GM19452 (cell line): ENCODE data around the gene LIPG.

Source experiments
- ATAC-seq: cut with Tn5 transposase; IDR thresholded peaks from one replicate; pipeline ENCODE4 v1.9.1; 2021; ENCODE audit not compliant: unreplicated experiment

The LIPG gene

DNA sequence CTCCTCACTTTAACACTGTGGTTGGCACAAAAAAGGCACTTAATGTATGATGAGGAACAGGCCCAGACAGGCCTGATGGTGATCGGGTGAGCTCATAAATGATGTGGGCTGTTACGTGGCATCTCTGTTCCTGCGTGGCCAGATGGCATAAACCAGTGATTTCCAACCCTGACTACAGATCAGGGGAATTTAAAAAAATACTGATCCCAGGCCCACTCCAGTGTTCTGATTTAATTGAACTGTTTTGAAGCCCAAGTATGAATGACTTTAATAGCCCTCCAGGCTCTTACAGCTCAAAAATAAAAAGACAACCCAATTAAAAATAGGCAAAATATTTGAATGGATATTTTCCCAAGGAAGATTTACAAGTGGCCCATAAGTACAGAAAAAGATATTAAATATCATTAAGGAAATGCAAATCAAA lies 48.2 kb downstream of the LIPG start:
- no peak for ATAC-seq

DNA sequence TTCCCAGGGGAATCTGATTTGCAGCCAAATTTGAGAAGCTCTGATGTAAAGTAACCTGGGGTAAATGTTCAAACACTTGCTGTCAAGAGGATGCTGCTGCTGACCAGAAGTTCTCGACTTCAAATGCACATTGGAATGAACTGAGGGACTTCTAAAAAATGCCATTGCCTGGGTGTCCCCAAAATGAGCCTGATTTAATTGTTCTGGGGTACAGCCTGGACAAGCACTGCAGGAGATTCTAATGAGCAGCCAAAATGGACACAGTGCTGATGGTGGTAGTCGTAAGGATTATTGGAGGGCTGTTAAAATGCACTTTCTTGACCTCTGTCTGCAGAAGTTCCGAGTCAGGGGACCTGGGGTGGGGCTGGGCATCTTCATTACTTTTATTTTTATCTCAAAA lies 49.5 kb downstream of the LIPG start:
- no peak for ATAC-seq

DNA sequence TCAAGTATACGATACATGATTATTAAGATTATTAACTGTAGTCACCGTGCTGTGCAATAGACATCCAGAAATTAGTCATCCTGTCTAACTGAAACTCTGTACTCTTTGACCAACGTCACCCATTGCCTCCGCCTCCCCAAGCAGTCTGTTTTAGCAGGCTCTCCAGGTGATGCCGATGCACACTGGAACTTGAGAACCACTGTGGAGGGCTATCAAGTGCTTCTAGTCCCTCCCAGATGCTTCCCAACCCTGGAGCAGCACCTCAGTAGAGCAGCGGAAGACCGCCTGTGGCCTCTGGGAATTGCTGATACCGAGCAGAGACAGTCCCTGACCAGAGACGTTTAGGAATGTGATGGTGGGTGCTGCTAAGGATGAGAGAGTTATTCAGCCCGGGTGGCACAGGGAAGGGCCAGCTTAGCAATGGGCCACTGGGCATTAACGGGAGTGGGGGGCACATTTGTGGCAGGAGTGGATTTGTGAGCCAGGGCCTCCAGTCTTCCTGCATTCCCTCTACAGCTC lies 50.7 kb downstream of the LIPG start:
- ATAC-seq, result peak; percentile 86

DNA sequence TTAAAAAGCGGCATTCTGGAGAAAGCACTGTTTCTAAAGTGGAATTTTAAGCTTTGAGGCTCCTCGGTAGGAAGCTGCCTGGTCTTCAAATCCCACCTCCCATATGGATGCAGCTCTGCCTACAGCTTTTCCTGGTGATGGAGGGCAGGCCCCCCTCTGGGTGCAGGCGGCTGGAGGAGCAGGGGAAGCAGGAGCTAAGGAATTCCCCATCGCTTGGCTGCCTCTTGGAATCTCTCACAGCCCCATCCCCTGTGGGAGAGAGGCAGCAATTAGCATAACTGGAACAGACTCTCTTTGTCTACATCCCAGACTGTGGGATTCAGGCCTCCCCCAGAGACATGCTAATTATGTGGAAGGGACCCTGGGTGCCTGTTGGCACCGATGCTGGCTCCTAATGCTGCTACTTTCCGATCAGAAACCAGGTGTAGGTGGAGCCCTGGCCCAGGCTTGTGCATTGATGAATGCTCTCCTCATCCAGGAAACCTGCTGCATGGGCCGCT lies 51.3 kb downstream of the LIPG start:
- no peak for ATAC-seq

DNA sequence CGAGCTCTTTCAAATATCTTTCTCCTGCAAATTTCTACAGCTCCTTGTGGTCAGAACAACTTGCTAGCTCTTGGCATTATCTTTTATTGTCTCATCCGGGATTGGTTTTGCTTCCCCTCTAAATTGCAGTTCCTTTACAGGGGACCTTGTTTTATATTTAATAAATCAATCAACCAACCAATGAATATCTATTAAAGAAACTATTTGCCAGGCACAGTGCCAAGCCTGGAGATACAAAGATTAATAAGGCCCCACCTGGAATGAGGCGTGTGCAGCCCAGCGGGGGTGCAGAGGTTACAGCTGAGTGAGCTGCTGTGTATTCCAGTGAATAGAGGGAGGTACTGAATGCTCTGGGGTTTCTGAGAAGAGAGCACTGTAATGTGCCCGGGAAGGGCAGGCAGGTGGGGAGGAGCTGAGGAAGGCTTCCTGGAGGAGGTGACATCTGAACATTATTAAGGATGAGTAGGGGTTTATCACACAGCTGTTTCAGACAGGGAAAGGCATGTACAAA lies 51.8 kb downstream of the LIPG start:
- no peak for ATAC-seq

DNA sequence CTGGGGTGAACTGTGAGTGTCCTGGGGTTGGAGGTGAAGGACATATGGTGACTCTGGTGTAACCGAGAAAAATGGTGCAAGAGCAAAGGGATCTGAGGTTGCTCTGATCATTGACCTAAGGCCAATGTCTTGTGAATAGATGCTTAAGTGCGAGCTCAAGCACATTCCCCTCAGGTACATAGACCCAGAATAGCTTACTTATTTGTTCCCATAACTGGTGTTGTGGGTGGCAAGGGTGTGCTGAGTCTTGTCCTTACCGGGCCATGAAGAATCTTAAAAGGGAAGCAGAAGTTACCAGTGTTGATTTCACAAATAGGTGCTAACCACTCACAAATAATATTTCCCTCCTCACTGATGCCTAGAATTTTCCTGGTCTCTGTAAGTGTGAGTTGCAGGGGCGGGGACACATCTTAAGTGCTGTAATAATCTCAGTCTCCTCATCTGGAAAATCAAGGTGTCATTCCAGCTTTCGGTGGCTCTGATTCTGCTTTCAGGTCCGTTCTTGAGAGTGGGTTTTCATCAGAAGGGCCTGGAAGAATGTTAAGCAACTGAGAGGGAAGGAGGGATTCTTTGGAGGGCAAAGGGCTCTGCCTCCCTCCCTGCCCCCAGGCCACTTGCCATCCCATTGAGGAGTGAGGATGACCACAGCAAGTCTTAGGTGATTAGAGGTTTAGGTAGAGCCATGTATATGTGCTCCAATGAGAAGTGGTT lies 54.9 kb downstream of the LIPG start:
- peak; percentile 56 for ATAC-seq

DNA sequence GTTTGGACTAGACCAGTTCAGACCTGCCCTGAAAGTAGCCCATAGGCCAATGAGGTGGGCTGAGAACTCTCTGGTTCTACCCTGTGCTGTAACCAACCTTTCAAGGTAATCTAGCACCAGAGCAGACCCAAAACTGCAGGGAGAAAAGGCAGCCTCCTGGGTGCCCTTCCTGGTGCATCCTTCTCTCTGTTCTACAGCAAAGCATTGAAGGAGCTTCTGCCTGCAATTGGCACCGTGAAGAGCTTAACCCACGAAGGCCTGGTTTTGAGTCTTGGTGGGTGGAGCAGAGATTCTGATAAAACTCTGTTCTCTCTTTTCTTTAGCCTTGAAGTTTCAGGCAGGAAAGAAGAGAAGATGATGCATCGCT lies 55.5 kb downstream of the LIPG start:
- no peak for ATAC-seq

DNA sequence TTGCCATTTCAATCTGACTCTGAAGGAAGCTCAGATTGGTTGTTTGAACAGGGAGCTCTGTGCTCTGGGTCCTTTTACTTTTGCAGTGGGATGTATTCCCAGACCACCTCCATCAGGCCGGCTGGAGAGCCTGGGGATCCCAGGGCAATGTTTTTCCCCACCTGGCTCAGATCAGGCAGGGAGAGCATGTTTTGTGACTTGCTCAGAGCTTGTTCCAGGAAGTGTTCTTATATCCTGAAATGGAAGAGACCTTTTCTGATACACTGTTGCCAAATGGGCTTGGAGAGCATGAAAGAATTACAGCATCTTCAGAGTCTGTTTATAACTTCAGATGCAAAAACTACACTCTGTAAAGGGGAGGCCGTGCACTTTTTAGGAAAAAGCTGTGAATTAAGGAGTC lies 56.0 kb downstream of the LIPG start:
- no peak for ATAC-seq

DNA sequence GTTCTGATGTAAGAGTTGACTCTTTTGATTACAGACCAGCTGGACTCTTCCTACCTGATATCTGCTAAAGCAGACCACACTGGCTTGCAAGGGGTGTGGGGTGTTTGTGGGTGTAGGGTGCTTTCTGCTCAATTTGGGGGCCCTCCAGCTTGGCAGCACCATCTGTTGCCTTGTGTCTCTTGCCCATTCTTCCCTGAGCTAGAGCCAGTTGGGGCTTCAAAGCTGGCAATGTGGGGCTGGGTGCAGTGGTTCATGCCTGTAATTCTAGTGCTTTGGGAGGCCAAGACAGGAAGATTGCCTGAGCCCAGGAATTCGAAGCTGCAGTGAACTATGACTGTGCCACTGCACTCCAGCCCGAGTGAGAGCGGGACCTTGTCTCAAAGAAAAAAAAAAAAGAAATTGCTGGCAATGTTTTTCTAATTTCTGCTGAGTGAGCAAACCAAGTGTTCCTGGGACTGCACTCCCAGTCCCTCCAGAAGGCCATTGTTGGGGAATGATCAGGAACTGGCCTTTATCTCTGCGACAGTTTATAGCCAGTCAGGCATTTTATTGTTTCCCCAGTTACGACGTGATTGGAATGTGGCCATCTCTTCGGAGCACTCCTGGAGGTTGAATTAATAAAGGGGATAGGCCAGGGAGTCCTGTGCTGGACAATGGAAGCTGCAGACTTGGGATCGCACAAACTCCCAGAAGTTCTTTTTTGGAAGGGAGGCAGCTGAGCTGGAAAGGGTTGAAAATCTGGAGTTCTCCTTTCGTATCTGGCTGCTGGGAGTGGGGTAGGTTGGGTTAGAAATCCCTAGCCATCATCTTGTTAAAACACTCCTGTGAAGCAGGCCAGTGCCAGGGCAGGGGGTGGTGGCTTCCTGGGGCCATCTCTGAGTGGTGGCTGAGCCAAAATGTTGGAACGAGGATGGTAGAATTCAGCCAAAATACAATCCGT lies 57.2 kb downstream of the LIPG start:
- ATAC-seq, result no peak

DNA sequence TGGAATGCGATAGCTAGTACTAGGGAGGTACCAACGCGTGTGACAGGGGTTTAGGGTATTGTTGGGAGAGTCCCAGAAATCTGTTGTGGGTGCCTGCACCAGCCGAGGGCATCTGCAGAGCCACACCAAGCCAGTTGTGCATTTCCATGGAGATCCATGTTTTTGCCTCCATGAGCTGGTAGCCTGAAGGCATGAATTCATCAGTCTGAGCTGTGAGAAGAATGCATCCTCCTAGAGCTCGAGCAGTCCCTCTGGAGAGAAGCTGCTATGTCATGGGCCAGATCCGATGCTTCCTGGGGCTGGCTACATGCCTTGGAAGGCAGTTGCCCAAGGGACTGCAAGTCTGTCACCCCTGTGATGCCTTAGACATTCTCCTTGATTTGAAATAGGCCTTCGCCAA lies 57.9 kb downstream of the LIPG start:
- no peak for ATAC-seq

DNA sequence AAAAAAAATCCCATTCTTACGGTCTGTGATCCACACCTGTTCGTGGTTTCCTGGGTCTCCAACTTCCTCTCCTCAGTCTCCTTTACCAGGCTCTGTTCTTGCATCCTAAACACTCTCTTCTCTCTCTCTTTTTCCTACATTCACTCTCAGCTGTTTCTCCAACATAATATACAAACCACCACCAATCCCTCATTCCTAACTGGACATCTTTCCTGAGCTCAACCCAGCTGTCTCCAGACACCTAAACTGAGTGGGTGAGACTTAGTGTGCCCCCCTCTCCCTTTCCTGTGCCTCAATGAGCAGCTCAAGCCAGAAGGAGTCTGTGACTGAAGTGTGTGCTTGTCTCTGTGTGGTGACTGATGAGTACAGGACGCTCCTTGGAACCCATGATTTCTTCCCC lies 59.4 kb downstream of the LIPG start:
- no peak for ATAC-seq

DNA sequence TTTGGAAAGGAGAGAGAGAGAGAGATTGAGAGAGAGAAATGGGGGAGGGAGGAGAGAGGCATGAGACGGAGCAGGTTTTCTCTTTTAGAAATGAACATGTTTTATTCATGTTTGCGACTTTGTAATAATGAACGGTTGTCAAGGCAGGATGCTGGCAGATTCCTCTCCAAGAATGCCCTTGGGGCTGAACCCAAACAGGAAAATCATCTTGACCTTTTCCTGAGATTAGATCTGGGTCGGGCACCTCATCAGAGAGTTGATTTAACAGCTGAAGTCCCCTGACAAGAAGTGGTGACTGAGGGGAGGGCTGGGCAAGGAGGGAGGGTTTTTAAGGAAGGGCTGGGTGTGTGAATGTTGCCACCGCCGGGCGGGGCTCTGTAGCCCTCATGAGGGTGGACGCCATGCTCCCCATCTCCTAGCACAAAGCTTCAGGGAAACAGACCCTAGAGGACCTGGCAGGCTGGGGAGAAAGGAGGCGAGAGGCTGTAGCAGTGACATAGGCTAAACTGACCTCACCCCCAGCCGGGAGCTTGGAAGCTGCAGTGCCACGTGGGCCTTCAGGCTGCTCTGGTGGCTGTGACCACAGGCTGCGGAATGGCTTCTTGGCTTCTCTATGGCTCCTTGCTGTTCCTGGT lies 60.0 kb downstream of the LIPG start:
- ATAC-seq, result no peak

DNA sequence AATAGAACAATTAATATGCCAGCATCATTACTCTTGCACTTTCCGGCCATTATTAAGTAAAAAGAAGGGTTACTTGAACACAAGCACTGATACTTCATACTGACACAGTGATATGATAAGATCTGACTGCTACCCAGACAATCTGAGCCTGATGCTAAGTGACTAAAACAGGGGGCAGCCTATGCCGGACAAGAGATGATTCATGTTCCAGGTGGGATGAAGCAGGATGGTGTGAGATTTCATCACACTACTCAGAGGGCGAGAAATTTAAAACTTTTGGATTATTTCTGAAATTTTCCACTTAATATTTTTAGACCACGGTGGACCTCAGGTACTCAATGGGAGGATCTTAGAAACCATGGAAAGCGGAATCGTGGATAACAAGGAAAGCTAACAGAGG lies 61.7 kb downstream of the LIPG start:
- no peak for ATAC-seq

DNA sequence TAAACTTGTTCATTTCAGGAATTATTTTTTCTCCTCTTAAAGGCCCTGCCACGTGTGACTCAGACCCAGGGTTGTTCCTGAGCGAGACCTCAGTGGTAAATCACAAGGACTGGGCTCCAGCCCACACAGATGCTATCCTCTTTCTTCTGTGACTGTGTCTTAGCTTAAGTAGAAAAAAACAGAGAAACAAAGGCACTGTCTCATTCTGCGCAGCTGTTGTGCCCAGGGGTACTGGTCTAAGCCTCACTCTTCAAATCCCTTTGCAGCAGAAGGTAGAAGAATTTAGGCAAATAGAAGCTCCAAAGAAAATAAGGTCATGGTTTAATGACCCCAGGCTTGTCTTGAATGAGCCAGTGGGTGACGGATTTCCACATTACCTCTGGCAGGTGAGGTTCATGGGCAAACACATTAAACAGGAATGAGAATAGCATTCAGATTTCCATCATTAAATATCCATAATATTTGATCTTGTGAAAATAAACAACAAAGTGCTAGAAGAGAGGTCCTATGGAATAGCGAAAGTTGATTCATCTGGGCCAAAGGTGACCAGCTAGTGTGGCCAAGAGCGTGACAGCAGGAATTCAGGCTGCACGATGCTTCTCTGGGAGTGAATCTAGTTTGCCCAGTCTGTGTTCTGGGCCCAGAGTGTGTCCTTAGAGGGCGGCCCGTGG lies 63.3 kb downstream of the LIPG start:
- no peak for ATAC-seq

DNA sequence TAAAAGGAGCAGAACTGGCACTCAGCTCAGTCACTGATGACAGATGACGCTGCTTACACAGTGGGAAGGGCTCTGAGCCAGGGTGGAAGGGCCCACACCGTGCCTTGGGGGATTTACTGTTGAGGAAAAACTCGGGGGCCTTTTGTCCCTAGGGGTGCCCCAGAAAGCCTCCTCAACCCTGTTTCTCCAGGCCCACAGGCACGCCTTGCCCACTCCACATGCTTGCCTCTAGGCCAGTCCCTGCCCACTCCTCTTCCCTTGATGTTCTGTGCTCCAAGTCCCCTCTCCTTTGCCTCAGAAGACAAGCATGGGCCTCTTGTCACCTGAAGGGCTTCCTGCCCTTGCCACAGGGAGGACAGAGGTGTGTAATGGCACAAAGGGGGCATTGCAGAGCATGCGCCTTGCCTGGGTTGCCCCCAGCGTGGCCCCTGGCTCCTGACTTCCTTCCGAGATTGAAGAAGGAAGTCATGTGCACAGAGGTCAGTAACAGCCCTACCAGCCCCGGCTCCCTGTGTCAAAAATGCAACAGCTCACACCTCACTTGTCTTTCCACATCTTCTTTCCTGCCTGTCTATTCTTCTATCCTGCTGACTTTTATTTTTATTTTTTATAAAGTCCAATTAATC lies 65.1 kb downstream of the LIPG start:
- ATAC-seq, result no peak

DNA sequence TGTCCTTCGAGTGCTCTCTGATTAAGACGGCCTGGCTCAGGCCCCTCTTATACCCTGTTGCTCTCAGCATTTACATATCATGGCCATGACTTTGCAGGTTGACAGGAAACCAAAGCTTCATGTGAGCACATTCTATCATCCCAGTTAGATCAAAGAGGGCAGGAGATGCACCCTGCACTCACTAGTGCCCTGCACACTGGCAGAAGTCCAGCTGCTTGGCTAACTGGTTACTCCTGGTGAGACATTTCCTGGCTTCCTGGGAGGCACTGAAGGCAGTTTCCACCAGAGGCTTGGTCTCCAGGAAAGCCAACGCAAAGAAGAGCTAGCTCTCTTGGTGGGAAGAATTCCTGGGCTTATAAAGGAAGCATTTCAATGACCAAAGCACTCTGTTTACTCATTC lies 66.3 kb downstream of the LIPG start:
- no peak for ATAC-seq

DNA sequence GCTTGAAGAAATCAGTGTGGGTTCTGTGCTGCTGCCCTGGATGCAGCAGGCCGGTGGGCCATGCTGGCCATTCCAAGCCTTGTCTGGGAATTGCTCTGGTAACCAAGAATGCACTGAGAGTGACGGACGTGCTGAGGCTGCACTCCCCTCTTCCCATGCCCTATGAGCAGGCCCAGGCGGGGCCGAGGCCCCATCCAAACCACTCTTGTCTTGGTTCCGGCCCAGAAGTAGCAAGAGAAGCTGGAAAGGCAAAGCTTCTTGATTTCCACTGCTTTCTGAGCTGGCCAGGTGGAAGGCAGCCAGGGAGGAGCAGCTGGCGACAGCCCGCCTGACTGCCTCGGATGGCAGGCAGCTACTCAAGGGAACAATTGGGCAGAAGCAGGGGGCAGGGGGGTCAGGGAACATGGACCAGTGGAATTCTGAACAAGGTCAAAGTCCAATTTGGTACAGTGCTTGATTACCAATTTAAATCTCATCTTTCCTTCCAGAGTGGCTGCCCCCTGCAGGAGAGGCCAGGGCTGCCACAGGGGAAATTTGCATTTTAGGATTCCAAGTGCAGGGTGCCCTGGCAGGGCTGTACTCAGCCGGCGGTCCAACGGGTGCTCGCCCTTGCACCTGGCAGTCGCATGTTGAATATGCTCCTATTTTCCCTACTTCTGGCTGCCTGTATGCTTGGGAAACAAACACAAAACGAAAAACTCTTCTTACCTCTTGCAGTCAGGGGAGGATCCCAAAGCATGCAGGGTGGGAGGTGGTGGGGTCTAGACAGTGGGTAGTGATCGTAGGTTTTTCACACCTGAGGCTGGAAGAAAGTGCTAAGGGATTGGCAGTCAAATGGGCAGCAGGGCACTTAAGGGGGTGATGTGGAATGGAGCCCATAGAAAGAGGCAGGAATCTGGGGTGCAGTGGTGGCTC lies 67.3 kb downstream of the LIPG start:
- ATAC-seq, result no peak

DNA sequence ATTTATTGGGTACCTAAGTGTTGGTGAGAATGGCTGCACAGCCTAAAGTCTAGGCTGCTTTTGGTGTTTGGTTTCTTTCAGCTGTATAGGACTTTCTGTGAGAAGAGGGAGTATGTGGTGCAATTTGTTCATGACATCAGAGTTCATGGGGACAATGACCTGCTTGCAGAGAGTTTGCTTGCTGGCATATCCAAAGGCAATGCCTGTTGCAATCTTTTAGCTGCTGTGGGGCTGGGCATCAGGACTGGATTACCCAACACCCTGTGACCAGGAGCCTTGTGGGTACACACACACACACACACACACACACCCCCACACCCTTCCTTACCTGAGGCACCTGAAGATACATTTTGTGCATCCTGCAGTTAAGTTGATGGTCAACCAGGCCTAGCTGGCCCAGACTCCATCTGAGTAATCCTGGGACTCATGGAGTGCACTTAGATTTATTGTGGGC lies 68.4 kb downstream of the LIPG start:
- no peak for ATAC-seq
